K562 (cell line): ENCODE data around the gene IRAK3. TPM values are rescaled to one million over a fixed set of nuclear protein-coding genes. Genes with fewer than 3 reads are reported as not detected.

Experiments used
- CHAMP1 ChIP-seq: fragments of 450-650 bp; IDR thresholded peaks from 2 replicates; pipeline ENCODE4 v1.6.1; 2016; ENCODE audit warnings: mild to moderate bottlenecking
- CTCF ChIP-seq, 3 experiments: IDR thresholded peaks in 2 of 3; conservative IDR thresholded peaks in 1 of 3; 2 replicates each; pipeline ENCODE4 v1.5.1; 2011 to 2012; ENCODE audit warnings: low read length in 3 of 3, mild to moderate bottlenecking in 3 of 3, control low read depth in 2 of 3, improper control_type of control experiment in 1 of 3, inconsistent platforms in 1 of 3, low read depth in 1 of 3, mixed read lengths in 1 of 3, moderate library complexity in 1 of 3; ENCODE audit not compliant: insufficient read depth in 2 of 3
- EHMT2 ChIP-seq: fragments of 450-650 bp; IDR thresholded peaks from 2 replicates; pipeline ENCODE4 v1.6.1; 2018; ENCODE audit warnings: antibody characterized with exemption
- FOXJ3 ChIP-seq: sonication (generic); formaldehyde crosslinking; IDR thresholded peaks from 2 replicates; pipeline ENCODE4 v1.4.0; 2020; ENCODE audit warnings: mild to moderate bottlenecking, missing genetic modification reagents
- NFATC3 ChIP-seq: fragments of 450-650 bp; IDR thresholded peaks from 2 replicates; pipeline ENCODE4 v1.6.1; 2017; ENCODE audit warnings: mild to moderate bottlenecking
- POLR2AphosphoS2 ChIP-seq: IDR thresholded peaks from 2 replicates; pipeline ENCODE4 v1.6.1; 2012; ENCODE audit warnings: low read length, improper control_type of control experiment
- SMARCE1 ChIP-seq: fragments of 450-650 bp; IDR thresholded peaks from 2 replicates; pipeline ENCODE4 v1.7.1; 2016; ENCODE audit warnings: mild to moderate bottlenecking
- TAF9B ChIP-seq: fragments of 450-650 bp; IDR thresholded peaks from 2 replicates; pipeline ENCODE4 v1.6.1; 2018; ENCODE audit warnings: mild to moderate bottlenecking; ENCODE audit not compliant: partially characterized antibody
- ZNF263 ChIP-seq: sonication (generic); formaldehyde crosslinking; IDR thresholded peaks from 2 replicates; pipeline ENCODE4 v1.8.0; 2022; ENCODE audit warnings: mild to moderate bottlenecking, missing genetic modification reagents, borderline replicate concordance
- ZNF274 ChIP-seq: IDR thresholded peaks from 2 replicates; pipeline ENCODE4 v1.6.1; 2011; ENCODE audit warnings: low read depth, mild to moderate bottlenecking, low read length, moderate library complexity, borderline replicate concordance
- ZNF318 ChIP-seq, 2 experiments: fragments of 450-650 bp; IDR thresholded peaks; 2 replicates each; pipeline ENCODE4 v1.6.1; 2016; ENCODE audit warnings: mild to moderate bottlenecking in 2 of 2, borderline replicate concordance in 1 of 2, low read depth in 1 of 2, moderate library complexity in 1 of 2
- ZNF561 ChIP-seq: fragments of 450-650 bp; formaldehyde crosslinking; conservative IDR thresholded peaks from 2 replicates; pipeline ENCODE4 v1.4.0; 2020; ENCODE audit warnings: mild to moderate bottlenecking, moderate library complexity
- polyA plus RNA-seq, 8 experiments: library from polyadenylated mRNA; depleted of rRNA in 4 of 8; stranded (reverse) in 5 of 8; unstranded in 3 of 8; fragments of >200 nt; fragmentation: Nextera tagmentation in 2 of 8; fragmentation: Illumina TruSeq in 1 of 8; extraction: Ambion mirVana in 2 of 8; extraction: Trizol in 1 of 8; gene quantifications; 2 replicates each; pipeline versions ENCODE4 v1.2.1 to v1.2.3, GENCODE V29; 2011 to 2014; ENCODE audit warnings: inconsistent platforms in 1 of 8, missing spikeins in 1 of 8
- total RNA-seq, 7 experiments: library from RNA; depleted of rRNA in 6 of 7; stranded (reverse); fragments of >200 nt in 6 of 7; fragmentation: Illumina TruSeq in 2 of 7; extraction: Trizol in 2 of 7; gene quantifications; 2 replicates each; pipeline versions ENCODE4 v1.2.1 to v1.2.3, GENCODE V29; 2011 to 2021; ENCODE audit warnings: low replicate concordance in 1 of 7

Gene IRAK3
- total and polyA plus RNA-seq, 9 of the 15 experiments (the other 6 are each of a cell fraction or from before 2014, with no cell fraction given) = 0.06 to 0.09 (median 0.07) TPM; not detected in 6

- TF ChIP-seq FOXJ3 (CRISPR knock-in tag) = no peak
- TF ChIP-seq CTCF (IDR thresholded peaks at IDR 0.05 in 2 of 3, conservative IDR thresholded peaks at IDR 0.05 in 1 of 3; ENCODE audit: insufficient read depth in 2 of 3, low read depth in 1 of 3, low read length in 3 of 3) = no peak
- peak; percentile 61 for TF ChIP-seq TAF9B
- no peak for TF ChIP-seq ZNF561
- peak; percentile 24; the same call in 1 of the 2 replicates for TF ChIP-seq SMARCE1
- TF ChIP-seq ZNF318 (IDR thresholded peaks at IDR 0.05; ENCODE audit: borderline replicate concordance in 1 of 2, low read depth in 1 of 2) = no peak
- no peak for TF ChIP-seq CHAMP1
- no peak for TF ChIP-seq POLR2AphosphoS2
- TF ChIP-seq NFATC3 = no peak
- TF ChIP-seq ZNF263 (CRISPR knock-in tag) = no peak
- TF ChIP-seq ZNF274 = no peak
- 0 out of 2 replicates have a peak, but pooled peaks have one; percentile 29 for TF ChIP-seq EHMT2
These were observed 113.2 kb downstream of the IRAK3 start, which contains the start of gene HELB (continued) for GRCh38 chr12:66301944-66302826.
